Inflammatory macrophage treated with lipopolysaccharide for 4 hours (primary cell): Measurements from ENCODE around the gene CEP19.
"Not testable (repeated sequence)": the region's sequence is repeated elsewhere in the genome, so short reads cannot be mapped to it uniquely, and the experiment has no call there.

Source experiments
- DNase-seq: peaks from one replicate; pipeline ENCODE4 v3.0.0-alpha.2; 2020

CEP19 gene, protein sequence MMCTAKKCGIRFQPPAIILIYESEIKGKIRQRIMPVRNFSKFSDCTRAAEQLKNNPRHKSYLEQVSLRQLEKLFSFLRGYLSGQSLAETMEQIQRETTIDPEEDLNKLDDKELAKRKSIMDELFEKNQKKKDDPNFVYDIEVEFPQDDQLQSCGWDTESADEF

DNA sequence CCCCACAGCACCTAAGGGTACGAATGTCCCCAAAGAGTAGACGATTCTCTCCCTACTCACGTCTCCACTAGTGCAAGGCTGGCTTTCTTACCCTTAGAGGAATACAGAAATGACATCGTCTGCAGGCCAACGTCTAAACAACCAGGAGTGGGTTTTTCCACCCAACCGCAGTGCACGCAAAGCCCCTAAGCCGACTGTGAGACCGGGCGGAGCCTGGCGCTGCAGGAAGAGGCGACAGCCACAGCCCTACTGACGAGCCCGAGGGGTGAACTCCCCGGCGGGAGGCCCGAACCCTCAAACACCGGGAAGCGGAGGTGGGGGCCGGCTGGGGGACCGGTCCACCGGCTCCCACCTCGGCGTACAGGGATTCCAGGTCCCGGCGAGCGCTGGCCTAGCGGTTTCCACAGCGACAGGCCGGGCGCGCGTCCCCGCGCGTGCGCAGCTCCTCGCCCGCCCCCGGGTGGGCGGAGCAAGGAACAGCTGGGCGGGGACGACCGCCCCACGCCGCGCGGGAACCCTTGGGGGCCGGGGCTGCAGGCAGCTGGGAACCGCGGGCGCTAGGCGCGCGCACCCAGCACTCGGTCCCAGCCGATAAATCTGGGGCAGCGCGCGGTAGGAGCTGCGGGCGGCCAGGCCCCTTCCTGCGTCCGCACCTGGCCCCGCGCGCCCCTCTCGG lies at the start of gene CEP19, which contains the start of gene PIGX:
CEP19 (minus strand) TSS at position 413 of the 676 bp plus-strand sequence. CDS start 3,593 bp downstream, outside the sequence.
PIGX (plus strand) TSS at position 540 of the 676 bp plus-strand sequence.
- peak; percentile 87 for DNase-seq

DNA sequence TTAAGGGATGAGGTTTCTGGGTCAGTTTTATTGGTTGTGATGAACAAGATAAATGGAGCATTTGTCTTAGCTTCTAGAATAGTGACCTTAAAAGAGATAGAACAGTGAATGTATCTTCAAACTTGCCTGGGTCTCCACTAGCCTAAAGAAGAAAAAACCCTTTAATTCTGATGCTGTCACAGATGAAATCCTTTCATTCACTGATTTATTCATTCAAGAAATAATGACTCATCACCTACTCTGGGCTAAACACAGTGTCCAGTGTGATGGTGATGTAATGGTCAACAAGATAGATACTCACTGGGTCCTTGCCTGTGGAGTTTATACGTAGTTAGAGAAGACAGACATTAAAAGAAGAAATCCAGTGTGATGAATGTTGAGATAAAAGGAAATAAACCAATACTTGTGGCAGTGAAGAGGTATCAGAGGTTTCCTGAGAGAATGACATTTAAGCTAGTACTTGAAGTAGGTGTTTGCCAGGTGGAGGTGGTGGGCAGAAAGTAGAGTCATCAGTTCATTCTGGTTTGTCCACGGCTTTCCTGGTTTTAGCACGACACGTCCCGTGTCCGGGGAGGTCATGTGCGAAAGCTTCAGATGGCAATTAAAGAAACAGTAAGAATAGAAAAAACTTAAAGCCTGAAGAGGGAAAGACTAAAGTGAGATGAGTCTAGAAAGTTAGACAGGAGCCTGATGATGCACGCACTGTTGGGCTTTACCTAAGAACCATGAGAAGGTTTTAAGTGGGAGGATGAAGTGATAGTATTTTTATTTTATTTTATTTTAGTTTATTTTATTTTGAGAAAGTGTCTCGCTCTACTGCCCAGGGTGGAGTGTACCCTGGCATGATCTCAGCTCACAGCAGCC lies 46.1 kb upstream of the CEP19 start:
- DNase-seq, result peak; percentile 63

DNA sequence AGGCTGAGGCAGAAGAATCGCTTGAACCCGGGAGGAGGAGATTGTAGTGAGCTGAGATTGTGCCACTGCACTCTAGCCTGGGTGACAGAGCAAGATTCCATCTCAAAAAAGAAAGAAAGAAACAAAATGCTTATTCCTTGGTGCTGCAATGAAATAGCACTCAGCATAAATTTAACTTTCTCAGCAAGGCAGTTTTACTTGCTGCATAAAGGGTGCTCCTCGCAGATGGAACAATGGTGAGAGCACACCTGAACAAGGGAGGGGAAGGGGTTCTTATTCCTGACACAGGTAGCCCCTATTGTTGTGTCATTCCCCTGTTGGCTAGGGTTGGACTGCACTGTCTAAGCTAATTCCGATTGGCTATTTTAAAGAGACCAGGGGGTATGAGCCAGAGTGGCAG lies 44.7 kb upstream of the CEP19 start:
- no peak for DNase-seq

DNA sequence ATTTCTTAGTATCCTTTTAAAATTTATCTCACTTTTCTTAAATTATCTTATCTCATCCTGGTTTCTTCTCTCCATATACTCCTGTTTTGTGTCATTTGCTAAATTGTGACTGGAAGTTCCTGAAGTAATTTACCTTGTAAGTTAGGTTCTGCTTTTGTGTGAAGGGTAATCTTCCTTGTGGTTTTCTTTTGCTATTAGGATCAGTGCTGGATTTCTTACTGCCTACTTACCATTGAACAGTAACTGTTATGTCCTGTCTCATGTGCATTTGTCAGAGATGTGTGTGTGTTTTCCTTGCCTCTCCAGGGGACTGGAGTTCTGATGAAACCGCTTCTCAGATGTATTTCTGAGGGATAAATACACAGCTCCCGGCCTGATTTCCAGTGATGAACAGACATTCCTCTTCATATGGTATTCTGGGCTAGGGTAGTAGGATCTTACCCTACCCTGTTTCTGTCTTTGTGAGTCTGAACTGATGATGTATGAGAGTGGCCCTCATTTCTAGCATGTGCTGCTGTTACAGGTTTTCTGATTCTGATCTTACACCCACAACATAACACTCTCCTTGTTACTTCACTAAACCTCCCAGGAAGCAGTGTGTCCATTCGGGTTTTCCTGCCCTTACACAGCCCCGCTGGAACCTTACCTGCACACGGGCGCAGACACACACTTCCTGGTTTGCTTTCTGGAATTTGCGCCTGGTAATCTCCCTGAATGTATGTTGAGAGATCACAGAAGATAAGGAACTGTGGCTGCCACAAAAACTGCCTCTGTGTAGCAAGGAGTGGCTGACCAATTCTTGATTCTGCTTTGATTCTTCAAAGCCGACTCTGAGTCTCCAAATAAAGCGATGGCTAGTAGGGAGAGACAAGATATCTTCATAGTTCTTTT lies 42.3 kb upstream of the CEP19 start:
- DNase-seq, result no peak

DNA sequence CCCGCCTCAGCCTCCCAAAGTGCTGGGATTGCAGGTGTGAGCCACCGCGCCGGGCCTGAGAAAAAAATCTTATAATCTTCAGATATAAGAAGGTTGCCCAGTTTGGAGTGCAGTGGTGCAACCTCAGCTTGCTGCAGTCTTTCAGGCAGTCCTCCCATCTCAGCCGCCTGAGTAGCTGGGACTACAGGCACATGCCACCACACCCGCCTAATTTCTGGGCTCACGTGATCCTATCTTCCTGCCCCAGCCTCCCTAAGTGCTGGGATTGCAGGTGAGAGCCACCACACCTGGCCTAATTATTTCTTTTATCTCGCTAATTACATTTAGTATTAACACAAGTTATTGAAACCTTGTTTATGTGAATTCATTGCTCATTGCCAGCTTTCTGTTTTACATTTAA lies 41.2 kb upstream of the CEP19 start:
- no peak for DNase-seq

DNA sequence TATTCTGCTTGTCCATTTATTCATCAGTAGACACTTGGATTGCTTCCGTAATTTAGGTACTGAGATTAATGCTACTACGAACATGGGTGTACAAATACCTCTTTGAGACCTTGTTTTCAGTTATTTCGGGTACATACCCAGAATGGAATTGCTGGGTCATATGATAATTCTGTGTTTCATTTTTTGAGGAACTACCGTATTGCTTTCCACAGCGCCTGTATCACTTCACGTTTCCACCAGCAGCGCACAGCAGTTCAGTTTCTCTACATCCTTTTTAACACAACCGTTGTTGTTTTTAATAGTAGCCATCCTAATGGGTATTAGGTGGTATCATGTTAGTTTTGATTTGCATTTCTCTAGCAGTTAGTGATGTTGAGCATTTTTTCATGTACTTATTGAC lies 37.1 kb upstream of the CEP19 start:
- DNase-seq, result peak; percentile 55

DNA sequence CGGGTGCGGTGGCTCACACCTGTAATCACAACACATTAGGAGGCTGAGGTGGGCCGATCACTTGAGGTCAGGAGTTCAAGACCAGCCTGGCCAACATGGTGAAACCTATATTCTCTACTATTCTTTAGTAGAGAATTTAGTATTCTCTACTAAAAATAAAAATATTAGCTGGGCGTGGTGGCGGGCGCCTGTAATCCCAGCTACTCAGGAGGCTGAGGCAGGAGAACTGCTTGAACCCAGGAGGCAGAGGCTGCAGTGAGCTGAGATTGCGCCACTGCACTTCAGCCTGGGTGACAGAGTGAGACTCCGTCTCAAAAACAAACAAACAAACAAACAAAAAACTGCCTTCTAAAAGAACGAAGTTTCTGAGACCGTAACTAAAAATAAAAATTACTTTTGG lies 31.5 kb upstream of the CEP19 start:
- not testable (repeated sequence) for DNase-seq

DNA sequence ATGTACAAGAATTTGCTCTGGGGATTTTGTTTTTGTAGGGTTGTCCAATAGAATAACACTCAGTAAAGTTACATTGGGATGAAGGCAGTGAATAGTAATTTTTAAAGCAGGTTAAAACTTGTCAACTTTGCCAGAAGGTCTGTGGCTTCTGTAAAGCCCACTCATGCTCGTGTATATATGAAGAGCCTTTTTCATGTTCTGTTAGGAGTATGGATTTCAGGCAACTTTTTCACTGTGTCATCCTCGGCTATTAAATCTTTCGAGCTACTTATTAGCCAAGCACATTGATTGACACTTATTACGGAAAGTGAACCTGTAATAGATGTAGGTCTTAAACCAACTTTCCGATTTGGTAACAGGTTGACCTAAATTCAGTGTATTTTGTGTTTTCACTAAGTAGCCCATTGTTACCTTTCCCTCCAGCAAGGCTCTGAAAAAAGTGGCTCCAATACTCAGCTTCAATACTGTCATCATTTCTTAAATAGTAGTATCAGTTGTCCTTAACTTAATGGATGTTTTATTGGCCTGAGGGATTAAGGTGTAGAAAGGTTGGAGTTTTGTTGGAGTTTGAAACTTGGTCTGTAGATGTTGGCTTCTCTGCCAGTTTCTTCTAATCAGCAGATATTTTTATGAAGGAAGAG lies 29.3 kb upstream of the CEP19 start:
- no peak for DNase-seq

DNA sequence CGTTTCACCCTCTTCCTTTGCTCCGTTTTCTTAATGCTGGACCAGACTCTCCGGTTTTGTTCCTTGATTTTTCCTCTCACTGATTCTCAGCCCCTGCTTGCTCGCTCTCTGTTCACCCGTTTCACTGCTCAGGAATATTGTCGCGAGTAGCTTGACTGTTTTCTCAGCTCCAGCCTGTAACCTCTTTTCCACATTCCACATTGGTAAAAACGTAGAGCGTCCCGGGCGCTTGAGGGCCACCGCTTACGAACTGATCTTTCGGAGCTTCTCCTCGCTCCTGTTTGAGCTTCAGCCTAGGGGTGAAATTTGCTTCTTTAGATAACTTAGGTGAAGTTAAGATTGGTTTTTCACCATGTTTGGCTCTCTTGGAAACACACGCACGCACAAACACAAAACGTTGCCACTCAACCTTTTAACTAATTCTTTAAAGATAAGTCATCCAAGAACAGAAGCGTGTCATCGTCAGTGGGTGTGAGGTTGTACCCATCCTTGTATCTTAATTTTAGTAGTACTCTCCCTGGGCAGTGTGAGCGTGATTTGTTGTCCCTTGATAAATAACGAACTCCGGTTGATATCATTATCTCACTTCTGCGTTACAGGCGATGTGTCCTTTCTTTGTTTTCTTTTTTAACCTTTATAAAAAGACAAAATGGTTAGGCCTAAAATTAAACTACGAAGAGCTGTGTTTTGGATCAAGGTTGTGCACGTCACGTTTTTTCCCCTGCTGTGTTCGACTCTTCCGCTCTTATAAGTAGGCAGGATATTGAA lies 28.6 kb upstream of the CEP19 start:
- peak; percentile 38 for DNase-seq

DNA sequence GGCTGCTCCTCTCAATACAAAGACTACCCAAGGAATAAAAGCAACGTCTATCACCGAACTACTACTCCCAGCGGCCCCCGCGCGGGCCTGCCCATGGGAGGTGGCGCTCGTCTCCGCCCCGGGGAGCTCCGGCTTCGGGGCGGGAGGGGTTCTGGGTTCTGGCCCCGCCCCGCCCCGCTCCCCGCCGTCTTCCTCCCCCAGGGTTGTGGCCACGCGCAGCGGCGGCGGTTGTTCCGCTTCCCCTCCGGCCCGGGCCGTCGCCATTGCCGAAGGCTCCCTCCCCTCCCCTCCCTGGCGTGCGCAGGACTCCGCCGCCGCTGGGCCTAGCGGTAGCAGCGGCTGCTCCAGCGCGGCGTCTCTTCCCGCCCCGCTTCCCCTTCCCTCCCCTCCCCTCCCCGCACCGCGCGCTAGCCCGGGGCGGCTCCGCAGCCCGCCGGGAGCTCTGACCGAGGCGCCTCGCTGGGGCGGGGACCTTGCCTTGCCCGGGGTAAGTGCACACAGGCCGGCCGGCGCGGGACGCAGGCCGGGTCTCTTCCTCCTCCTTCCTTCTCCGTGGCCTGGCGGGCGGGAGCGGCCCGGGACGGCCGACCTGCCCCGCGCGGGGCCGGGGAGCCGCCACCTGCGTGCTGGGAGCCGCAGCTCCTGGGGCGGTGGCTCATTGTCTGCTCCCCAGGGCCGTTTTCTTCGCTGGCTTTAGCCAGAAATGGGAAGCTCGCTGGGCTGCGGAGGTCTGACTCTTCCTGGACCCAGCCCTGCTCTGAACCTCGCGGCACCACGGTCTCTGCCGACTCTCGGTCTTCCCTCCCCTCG lies 27.8 kb upstream of the CEP19 start, which contains the start of gene PAK2:
PAK2 (plus strand) TSS at position 187 of the 810 bp plus-strand sequence. CDS start 42,790 bp downstream, outside the sequence.
- DNase-seq, result peak; percentile 94

DNA sequence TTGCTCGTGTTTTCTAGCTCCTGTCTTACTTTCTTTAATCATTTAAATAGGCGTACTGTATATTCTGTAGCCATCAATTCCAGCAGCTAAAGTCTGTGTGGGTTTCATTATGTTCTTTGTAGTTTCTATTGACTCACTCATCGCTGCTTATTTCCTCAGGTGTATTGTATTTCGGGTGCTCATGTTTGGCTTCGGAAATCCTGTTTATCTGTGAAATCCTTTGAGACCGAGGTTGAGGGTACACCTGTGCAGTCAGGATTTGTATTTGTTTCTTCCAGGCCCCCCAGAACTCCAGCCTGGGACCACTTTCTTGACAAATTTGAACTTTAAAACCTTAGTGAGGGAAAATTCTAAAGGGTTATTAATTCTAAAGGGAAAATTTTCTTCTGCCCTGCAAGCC lies 25.6 kb upstream of the CEP19 start:
- DNase-seq, result no peak

DNA sequence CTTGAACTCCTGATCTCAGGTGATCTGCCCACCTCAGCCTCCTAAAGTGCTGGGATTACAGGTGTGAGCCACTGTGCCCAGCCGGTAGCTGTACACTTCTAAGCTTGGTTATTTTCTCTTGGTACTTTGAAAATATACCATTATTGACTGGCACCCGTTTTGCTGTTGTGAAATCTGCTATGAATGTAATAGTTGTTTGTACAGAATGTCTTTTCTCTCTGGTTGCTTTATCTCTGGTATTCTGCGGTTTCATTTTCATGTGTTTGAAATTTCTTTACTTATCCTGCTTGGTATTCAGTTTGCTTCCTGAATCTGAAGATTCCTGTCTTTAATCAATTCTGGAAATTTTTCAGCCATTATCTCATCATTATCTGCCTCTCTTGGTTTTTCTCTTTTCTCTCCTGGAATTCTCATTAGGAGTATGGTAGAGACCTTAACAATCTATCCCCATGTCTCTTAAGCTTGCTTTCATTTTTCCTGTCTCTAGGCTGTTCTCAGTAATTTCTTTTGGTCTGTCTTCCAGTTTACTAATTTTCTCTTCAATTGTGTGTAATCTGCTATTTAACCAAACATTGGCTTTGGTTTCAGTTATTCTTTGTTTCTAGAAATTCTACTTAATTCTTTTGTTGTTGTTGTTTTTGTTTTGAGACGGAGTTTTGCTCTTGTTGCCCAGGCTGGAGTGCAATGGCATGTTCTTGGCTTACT lies 24.8 kb upstream of the CEP19 start:
- peak; percentile 27 for DNase-seq

DNA sequence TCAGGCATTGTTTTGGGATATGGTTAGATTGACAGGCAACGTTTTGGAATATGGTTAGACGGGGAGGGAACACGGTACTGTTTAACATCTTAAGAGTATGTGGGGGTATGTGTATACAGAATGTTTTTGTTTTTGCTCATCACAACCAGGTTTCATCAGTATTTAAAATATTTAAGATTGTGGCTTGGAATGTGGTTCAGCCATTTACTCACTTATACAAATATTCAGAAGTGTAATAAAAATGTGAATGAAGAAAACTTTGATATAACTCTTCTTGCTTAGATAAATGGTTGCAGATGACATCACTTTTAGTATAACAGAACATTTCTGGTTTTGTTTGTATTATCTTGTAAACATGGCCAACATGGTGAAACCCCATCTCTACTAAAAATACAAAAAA lies 23.7 kb upstream of the CEP19 start:
- DNase-seq, result no peak

DNA sequence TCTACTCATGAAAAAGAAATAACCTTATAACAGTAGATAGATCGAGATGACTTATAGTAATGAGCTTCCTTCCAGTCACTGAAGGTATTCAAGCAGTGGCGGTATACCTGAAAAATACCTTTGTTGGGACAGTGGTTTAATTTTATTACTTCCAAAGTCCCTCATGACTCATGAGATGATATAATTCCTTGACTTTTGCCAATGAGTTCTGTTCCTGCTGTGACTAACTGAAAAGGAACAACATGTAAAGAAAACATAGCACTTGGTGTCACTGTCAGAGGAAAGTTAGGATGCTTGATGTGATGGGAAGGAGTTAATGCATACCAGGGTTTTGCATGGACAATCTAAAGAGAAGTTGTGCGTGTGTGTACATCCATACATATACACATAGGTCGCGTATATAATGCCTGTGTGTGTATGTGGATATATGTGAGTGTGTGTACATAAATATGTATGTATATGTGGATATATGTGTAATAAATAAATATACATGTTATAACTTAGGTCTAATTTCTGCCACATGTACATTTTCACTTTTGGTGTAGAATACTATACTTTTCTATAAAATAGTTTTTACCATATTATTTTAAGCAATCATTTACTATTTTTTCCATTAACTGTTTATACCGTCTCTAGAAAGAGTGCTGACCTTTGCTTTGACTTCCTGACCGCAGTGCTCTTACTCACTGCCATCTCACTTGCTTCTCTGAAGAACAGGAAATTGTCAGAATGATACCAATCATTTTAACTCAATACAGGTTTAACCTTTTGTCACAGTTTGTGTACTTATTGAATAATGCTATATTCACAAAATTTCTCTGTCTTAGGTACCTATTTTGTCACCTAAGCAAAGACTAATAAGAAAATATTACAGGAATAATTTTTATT lies 15.0 kb upstream of the CEP19 start:
- no peak for DNase-seq

DNA sequence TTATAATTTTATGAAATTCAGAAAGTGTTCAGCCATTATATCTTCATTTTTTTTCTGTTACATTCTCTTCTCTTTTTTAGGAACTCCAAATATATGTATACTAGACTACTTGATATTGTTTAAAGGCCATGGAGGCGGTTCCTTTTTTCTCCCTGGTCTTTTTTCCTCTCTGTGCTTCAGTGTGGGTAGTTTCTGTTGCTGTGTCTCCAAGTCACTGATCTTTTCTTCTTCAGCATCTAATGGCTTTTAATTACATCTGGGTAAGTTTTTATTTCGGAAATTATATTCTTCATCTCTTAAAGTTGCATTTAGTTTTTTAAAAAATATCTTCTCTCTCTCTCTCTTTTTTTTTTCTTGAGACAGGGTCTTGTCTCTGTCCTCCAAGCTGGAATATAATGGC lies 9.0 kb upstream of the CEP19 start:
- DNase-seq, result no peak

DNA sequence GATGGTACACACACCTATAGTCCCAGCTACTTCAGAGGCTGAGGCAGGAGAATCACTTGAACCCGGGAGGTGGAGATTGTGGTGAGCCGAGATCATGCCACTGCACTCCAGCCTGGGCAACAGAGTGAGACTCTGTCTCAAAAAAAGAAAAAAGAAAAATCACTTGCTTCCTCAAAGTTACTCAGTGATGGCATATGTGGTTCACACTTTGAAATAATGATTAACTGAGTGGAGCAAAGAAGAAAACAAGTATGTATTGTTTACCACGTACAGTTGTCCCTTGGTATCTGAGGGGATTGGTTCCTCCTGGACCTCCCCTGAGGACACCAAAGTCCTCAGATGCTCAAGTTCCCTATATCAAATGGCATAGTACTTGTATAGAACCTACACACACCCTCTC lies 5.1 kb upstream of the CEP19 start:
- DNase-seq, result not testable (repeated sequence)

DNA sequence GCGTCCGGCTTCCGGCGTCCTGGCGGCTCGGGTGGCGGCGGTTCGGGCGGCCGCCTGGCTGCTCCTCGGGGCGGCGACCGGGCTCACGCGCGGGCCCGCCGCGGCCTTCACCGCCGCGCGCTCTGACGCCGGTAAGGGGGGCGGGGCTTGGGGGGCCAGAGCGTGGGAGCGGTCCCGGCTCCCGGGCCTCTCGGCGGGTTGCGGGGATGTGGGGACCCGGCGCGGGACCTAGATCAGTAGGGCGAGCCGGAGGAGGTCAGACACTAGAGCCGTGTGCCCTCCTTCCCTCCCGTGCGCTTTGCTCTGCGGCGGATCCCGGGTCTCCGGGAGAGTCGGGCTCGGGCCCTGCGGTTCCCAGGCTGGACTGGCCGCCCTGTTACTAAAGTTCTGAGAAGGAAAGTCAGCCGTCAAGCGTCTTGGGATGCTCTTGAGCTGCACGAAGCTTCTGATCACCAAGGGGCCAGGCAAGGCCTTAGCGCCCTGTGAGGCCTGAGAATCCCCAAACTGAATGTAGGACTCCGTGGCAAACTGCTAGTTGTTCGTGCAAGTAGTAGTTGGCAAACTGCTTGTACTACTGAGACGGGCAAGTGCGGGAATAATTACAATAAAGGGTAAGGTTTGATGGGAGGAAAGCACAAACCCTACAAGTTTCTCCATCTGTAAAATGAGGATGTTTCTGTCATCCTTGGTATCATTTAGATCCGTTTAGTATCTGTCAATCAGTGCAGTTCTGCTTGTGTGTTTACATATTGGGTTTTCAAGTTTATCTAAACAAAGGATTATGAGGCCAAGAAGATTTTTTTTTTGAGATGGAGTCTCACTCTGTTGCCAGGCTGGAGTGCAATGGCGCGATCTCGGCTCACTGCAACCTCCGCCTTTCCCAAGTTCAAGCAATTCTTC lies 714 bp upstream of the CEP19 start:
- DNase-seq, result peak; percentile 60

DNA sequence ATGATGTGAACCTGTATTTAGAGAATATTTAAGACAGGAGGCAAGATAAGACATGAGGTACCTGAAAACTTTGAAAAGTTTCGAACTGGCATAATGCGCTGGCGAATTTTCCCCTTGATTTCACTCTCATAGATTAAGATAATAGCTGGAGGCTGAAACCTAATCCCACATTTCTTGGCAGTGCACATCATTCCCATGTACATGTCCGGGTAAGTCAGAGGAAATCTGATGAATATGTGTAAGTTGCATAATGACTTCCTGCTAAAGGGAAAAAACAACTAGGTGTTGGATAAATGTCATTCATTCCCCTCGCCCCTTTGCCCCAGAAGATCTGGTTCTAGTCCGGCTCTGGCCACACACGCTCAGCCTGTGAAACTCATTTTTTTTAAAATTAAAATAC lies 3.6 kb downstream of the CEP19 start:
- no peak for DNase-seq
